Chondrocyte (in vitro differentiated cells): ENCODE measurements around the gene INPP4A. TPM values are rescaled to one million over a fixed set of nuclear protein-coding genes. Genes with fewer than 3 reads are reported as not detected.

Source experiments
- DNase-seq: peaks from one replicate; pipeline ENCODE4 v3.0.0; 2021; ENCODE audit warnings: mixed read lengths, low spot score
- H3K27ac Mint-ChIP-seq: one replicate; pipeline ENCODE4 v1.8.0; 2021; ENCODE audit warnings: mild to moderate bottlenecking, moderate library complexity, mixed read lengths; ENCODE audit not compliant: unreplicated experiment
- H3K27me3 Mint-ChIP-seq: 2 replicates; pipeline ENCODE4 v1.8.0; 2021; ENCODE audit warnings: low read depth, mixed read lengths
- H3K36me3 Mint-ChIP-seq: 2 replicates; pipeline ENCODE4 v1.8.0; 2021; ENCODE audit warnings: low read depth, mixed read lengths
- H3K4me1 Mint-ChIP-seq: 2 replicates; pipeline ENCODE4 v1.8.0; 2021; ENCODE audit warnings: low read depth, mild to moderate bottlenecking, mixed read lengths
- H3K4me3 Mint-ChIP-seq: one replicate; pipeline ENCODE4 v1.8.0; 2021; ENCODE audit warnings: mild to moderate bottlenecking, moderate library complexity, mixed read lengths; ENCODE audit not compliant: unreplicated experiment
- H3K9me3 Mint-ChIP-seq: 2 replicates; pipeline ENCODE4 v1.8.0; 2021; ENCODE audit warnings: low read depth, mixed read lengths
- CTCF ChIP-seq: fragments of 200-600 bp; sonication (generic); IDR thresholded peaks from 2 replicates; pipeline ENCODE4 v1.5.0; 2021; ENCODE audit warnings: antibody characterized with exemption, mild to moderate bottlenecking, moderate library complexity
- total RNA-seq: library from RNA; stranded (reverse); gene quantifications from 3 replicates; pipeline ENCODE4 v1.2.1, GENCODE V29; 2021

Gene INPP4A
- total RNA-seq, 1 donor from 2014 or later, result 26.1 TPM

GRCh38 chr2:98521266-98521665 lies 76.6 kb downstream of the INPP4A start:
- H3K4me3 Mint-ChIP-seq, result no peak overlapping the region
- DNase-seq, result no peak
- H3K4me1 Mint-ChIP-seq, result no peaks in the 10 kb centered on the region
- no peak for TF ChIP-seq CTCF
- H3K9me3 Mint-ChIP-seq, result no peaks in the 10 kb centered on the region
- no peaks in the 10 kb centered on the region for H3K27me3 Mint-ChIP-seq
- H3K36me3 Mint-ChIP-seq, result peaks cover 3% of the 10 kb centered on the region
- H3K27ac Mint-ChIP-seq, result no peak overlapping the region

DNA sequence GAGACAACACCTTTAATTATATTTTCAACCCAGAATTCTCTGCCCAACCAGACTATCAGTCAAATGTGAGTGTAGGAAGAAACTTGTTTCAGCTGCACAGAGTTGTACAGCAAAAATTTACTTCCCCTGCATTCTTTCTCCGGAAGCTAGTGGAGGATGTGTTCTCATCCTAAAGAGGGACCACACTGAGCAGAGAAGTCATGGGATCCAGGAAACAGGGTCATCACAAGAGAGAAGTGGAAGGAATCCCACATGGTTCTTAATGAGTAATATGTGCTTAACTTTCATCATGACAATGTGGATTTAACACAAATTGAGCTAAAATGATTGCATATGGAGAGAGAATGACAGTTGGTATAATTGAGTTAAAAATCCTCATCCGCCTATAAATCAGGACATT lies 78.2 kb downstream of the INPP4A start:
- H3K4me3 Mint-ChIP-seq, result no peak overlapping the region
- TF ChIP-seq CTCF, result no peak
- DNase-seq, result no peak

DNA sequence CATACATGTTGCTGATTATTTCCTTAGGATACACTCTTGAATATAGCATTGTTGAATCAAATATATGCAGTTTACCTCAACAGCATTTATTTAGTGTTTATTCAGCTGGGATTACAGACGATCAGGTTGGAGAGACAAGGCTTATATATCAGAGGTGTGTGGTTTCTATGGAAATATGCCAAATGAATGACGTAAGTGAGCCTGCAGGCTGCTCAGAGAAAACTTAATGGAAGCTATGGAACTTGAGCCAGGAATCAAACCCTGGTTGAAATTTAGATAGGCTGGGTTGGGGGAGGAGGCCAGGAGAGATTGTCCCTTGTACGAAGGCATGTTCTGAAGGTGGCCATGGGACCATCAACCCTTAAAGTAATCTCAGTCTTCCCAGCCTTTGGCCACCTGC lies 79.5 kb downstream of the INPP4A start:
- Mint-ChIP-seq H3K36me3 (peaks cover 11% of the 10 kb centered on the region), H3K4me3 (no peak overlapping the region), H3K9me3 (peaks cover 10% of the 10 kb centered on the region), H3K27me3 (no peaks in the 10 kb centered on the region), H3K27ac (no peak overlapping the region), H3K4me1 (no peaks in the 10 kb centered on the region)
- DNase-seq, result no peak
- TF ChIP-seq CTCF, result no peak

More for the DNA sequence above, 78.2 kb downstream of the INPP4A start:
- Mint-ChIP-seq H3K4me1 (no peaks in the 10 kb centered on the region), H3K27ac (no peak overlapping the region), H3K9me3 (peaks cover 3% of the 10 kb centered on the region), H3K36me3 (peaks cover 7% of the 10 kb centered on the region), H3K27me3 (no peaks in the 10 kb centered on the region)

DNA sequence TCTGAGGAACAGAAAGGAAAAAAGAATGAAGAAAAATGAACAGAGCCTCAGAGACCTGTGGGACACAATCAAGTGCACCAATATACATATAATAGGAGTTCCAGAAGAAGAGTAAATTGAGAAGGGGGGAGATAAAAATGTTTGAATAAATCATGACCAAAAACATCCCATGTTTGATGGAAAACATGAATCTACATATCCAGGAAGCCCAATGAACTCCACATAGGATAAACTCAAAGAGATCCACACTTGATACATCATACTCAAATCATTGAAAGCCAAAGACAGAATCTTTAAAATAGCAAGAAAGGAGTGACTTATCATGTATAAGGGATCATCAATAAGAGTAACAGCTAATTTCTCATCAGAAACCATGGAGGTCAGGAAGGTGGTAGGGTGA lies 83.7 kb downstream of the INPP4A start:
- H3K9me3 Mint-ChIP-seq, result peaks cover 10% of the 10 kb centered on the region
- no peak overlapping the region for H3K27ac Mint-ChIP-seq
- TF ChIP-seq CTCF, result no peak
- no peaks in the 10 kb centered on the region for H3K4me1 Mint-ChIP-seq
- H3K36me3 Mint-ChIP-seq, result peaks cover 10% of the 10 kb centered on the region
- H3K27me3 Mint-ChIP-seq, result no peaks in the 10 kb centered on the region
- H3K4me3 Mint-ChIP-seq, result no peak overlapping the region
- no peak for DNase-seq

GRCh38 chr2:98530114-98530513 lies 85.5 kb downstream of the INPP4A start:
- H3K9me3 Mint-ChIP-seq, result peaks cover 10% of the 10 kb centered on the region
- H3K4me3 Mint-ChIP-seq, result no peak overlapping the region
- no peak for TF ChIP-seq CTCF
- no peaks in the 10 kb centered on the region for H3K4me1 Mint-ChIP-seq
- no peaks in the 10 kb centered on the region for H3K27me3 Mint-ChIP-seq
- H3K36me3 Mint-ChIP-seq, result peaks cover 13% of the 10 kb centered on the region
- H3K27ac Mint-ChIP-seq, result no peak overlapping the region
- DNase-seq, result no peak
